B cell (primary cell): ENCODE measurements around the gene TLK1. TPM values are rescaled to one million over a fixed set of nuclear protein-coding genes. Genes with fewer than 3 reads are reported as not detected.

Source experiments
- ATAC-seq: fragments of 200-7000 bp; cut with Tn5 transposase; one replicate; pipeline ENCODE4 v1.10.0; 2021; ENCODE audit warnings: low read depth, mild to moderate bottlenecking, moderate number of reproducible peaks, moderate library complexity
- CTCF ChIA-PET: fragments of 350-600 bp; sonication (Branson Sonifier 250); formaldehyde crosslinking; loops from one replicate; lab custom pipeline; 2021; ENCODE audit warnings: antibody characterized with exemption, inconsistent platforms; lab: Charles Lee
- POLR2A ChIA-PET: fragments of 350-600 bp; sonication (Branson Sonifier 250); formaldehyde crosslinking; loops from one replicate; lab custom pipeline; 2021; ENCODE audit warnings: antibody characterized with exemption; lab: Charles Lee
- DNase-seq: peaks from one replicate; pipeline ENCODE4 v3.0.0; 2013
- H2AFZ ChIP-seq: 2 replicates; pipeline ENCODE4 v1.6.1; 2012; ENCODE audit warnings: mild to moderate bottlenecking, low read depth, low read length; ENCODE audit not compliant: insufficient read depth, poor library complexity, severe bottlenecking
- H3K27ac ChIP-seq, 2 donors: 1 replicate in 1 of 2; 2 replicates in 1 of 2; pipeline ENCODE4 v1.5.1; 2012 to 2013; ENCODE audit warnings: low read length in 2 of 2, mild to moderate bottlenecking in 2 of 2, moderate library complexity in 1 of 2
- H3K27me3 ChIP-seq, 4 experiments: fragments of 200-600 bp in 1 of 4; sonication (generic) in 1 of 4; replicated peaks in 1 of 4; 1 replicate in 2 of 4; 2 replicates in 2 of 4; pipeline versions ENCODE4 v1.6.1 to v1.7.0; 2013 to 2016; ENCODE audit warnings: low read length in 3 of 4, mild to moderate bottlenecking in 2 of 4, mixed read lengths in 1 of 4, moderate library complexity in 1 of 4; ENCODE audit not compliant: insufficient read depth in 4 of 4, control insufficient read depth in 3 of 4; ENCODE audit errors: control extremely low read depth in 1 of 4
- H3K36me3 ChIP-seq, 2 experiments: replicated peaks in 1 of 2; 1 replicate in 1 of 2; 2 replicates in 1 of 2; pipeline versions ENCODE4 v1.6.1 to v1.7.1; 2013; ENCODE audit warnings: low read length in 1 of 2; ENCODE audit not compliant: insufficient read depth in 2 of 2, control insufficient read depth in 1 of 2; ENCODE audit errors: control extremely low read depth in 1 of 2, extremely low read depth in 1 of 2
- H3K4me1 ChIP-seq, 2 donors: fragments of 200-600 bp in 1 of 2; sonication (generic) in 1 of 2; 1 replicate in 1 of 2; 2 replicates in 1 of 2; pipeline versions ENCODE4 v1.5.1 to v1.6.1; 2013 to 2017; ENCODE audit warnings: low read length in 2 of 2; ENCODE audit not compliant: control insufficient read depth in 2 of 2, insufficient read depth in 2 of 2
- H3K4me2 ChIP-seq: replicated peaks from 2 replicates; pipeline ENCODE3; 2012; ENCODE audit warnings: mild to moderate bottlenecking, low read depth, low read length; ENCODE audit not compliant: poor library complexity, severe bottlenecking
- H3K4me3 ChIP-seq, 5 experiments: fragments of 200-600 bp in 1 of 5; sonication (generic) in 1 of 5; 1 replicate in 3 of 5; 2 replicates in 2 of 5; pipeline versions ENCODE4 v1.5.1 to v1.7.0; 2011 to 2016; ENCODE audit warnings: low read length in 4 of 5, mild to moderate bottlenecking in 4 of 5, low read depth in 2 of 5, control low read depth in 1 of 5, moderate library complexity in 1 of 5; ENCODE audit not compliant: insufficient read depth in 1 of 5; ENCODE audit errors: control extremely low read depth in 1 of 5, extremely low read depth in 1 of 5
- H3K79me2 ChIP-seq: fragments of 200-600 bp; sonication (generic); one replicate; pipeline ENCODE4 v1.6.0; 2016; ENCODE audit warnings: low read length; ENCODE audit not compliant: control insufficient read depth, insufficient read depth
- H3K9ac ChIP-seq: fragments of 200-600 bp; sonication (generic); 2 replicates; pipeline ENCODE4 v1.6.1; 2017; ENCODE audit warnings: mild to moderate bottlenecking, low read length, moderate library complexity
- H3K9me3 ChIP-seq, 3 donors: one replicate each; pipeline versions ENCODE4 v1.6.1 to v1.7.1; 2013; ENCODE audit warnings: low read length in 2 of 3; ENCODE audit not compliant: control insufficient read depth in 2 of 3, insufficient read depth in 1 of 3; ENCODE audit errors: control extremely low read depth in 1 of 3
- H4K20me1 ChIP-seq: 2 replicates; pipeline ENCODE4 v1.6.0; 2012; ENCODE audit warnings: mild to moderate bottlenecking, low read length; ENCODE audit not compliant: insufficient read depth, control insufficient read depth, poor library complexity, severe bottlenecking
- H3K27ac Mint-ChIP-seq: one replicate; pipeline ENCODE4 v1.8.0; 2021; ENCODE audit warnings: mixed read lengths
- H3K27me3 Mint-ChIP-seq: one replicate; pipeline ENCODE4 v1.8.0; 2021; ENCODE audit warnings: mixed read lengths
- H3K4me1 Mint-ChIP-seq: one replicate; pipeline ENCODE4 v1.8.0; 2021; ENCODE audit warnings: mixed read lengths
- H3K4me3 Mint-ChIP-seq: one replicate; pipeline ENCODE4 v1.8.0; 2021; ENCODE audit warnings: mixed read lengths
- H3K9me3 Mint-ChIP-seq: one replicate; pipeline ENCODE4 v1.8.0; 2022; ENCODE audit warnings: mixed read lengths; ENCODE audit not compliant: insufficient read depth
- EZH2 ChIP-seq: IDR thresholded peaks from 2 replicates; pipeline ENCODE4 v1.6.1; 2012; ENCODE audit warnings: borderline replicate concordance, low read depth, mild to moderate bottlenecking, moderate library complexity, low read length; ENCODE audit not compliant: insufficient read depth, poor library complexity, severe bottlenecking
- WGBS: methylation state at CpG from one replicate; pipeline ENCODE4 v1.1.5; 2013; ENCODE audit warnings: missing lambda C conversion rate; ENCODE audit not compliant: insufficient coverage; 5-methylcytosine and 5-hydroxymethylcytosine counted together
- intact Hi-C: fragments of 100-400 bp; cut with micrococcal nuclease; formaldehyde crosslinking; loops from one replicate; pipeline ENCODE4 v1.10.0; 2022
- polyA plus RNA-seq: library from polyadenylated mRNA; depleted of rRNA; stranded (reverse); fragments of >200 nt; gene quantifications from 2 replicates; pipeline ENCODE4 v1.2.3, GENCODE V29; 2012
- total RNA-seq, 2 donors: library from RNA; stranded (reverse); fragments of 120-200 nt in 1 of 2; gene quantifications; 1 replicate in 1 of 2; 2 replicates in 1 of 2; pipeline versions ENCODE4 v1.2.3 to v1.2.4, GENCODE V29; 2013 to 2022
- TF ChIP-seq, protein P1 (sequence below): fragments of 200-600 bp; IDR thresholded peaks from one replicate; pipeline ENCODE4 v1.8.0; 2022; ENCODE audit warnings: antibody characterized with exemption, mild to moderate bottlenecking

The TLK1 gene
- total and polyA plus RNA-seq, 2 donors (not counting 1 experiment from before 2014, with no cell fraction given), result 13.8 to 186 TPM

DNA sequence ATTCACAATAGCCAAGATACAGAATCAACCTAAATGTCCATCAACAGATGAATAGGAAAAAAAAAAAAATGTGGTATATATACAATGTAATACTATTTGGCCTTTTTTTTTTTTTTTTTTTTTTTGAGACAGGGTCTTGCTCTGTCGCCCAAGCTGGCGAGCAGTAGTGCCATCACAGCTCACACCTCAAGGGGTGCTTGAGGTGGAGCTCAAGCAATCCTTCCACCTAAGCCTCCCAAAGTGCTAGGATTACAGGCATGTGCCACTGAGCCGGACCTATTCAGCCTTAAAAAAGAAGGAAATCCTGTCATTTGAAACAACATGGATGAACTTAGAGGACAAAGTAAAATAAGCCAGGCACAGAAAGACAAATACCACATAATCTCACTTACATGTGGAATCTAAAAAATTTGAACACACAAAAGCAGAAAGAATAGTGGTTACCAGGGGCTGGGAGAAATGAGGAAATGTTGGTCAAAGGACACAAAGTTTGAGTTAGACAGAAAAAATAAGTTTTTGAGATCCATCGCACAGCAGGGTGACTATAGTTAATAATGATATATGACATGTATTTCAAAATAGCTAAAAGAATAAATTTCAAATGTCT, 26.0 kb downstream of the TLK1 start:
- ATAC-seq (no peak), DNase-seq (no peak)
- H3K4me2 ChIP-seq, result no peak overlapping the region
- CTCF ChIA-PET, result interaction anchor here (0.9 to 1.0 kb wide), 2 partner anchors 60 to 71 kb away, joined by 3 to 4 read pairs; no protein-coding TSS in a partner anchor
- WGBS, result 79% methylated on average over 2 of the region's 4 CpGs
- no peaks in the 10 kb centered on the region for H3K27me3 Mint-ChIP-seq
- intact Hi-C loops, result no loop called here
- no peaks in the 10 kb centered on the region for H3K27me3 ChIP-seq
- H3K9me3 ChIP-seq, result no peaks in the 10 kb centered on the region
- peaks cover 65% of the 10 kb centered on the region for H3K4me1 Mint-ChIP-seq
- H3K27ac ChIP-seq, result no peak overlapping the region
- peaks cover 0 to 1% of the 10 kb centered on the region in 2 experiments for H3K36me3 ChIP-seq
- peaks cover 17 to 26% of the 10 kb centered on the region in 2 donors for H3K4me1 ChIP-seq
- POLR2A ChIA-PET, result no interaction called here
- H3K9ac ChIP-seq, result no peak overlapping the region
- no peak overlapping the region for H3K27ac Mint-ChIP-seq
- H3K4me3 Mint-ChIP-seq, result peak overlapping the region; percentile 18
- H2AFZ ChIP-seq, result no peak overlapping the region
- TF ChIP-seq EZH2, result no peak
- TF ChIP-seq, protein P1, sequence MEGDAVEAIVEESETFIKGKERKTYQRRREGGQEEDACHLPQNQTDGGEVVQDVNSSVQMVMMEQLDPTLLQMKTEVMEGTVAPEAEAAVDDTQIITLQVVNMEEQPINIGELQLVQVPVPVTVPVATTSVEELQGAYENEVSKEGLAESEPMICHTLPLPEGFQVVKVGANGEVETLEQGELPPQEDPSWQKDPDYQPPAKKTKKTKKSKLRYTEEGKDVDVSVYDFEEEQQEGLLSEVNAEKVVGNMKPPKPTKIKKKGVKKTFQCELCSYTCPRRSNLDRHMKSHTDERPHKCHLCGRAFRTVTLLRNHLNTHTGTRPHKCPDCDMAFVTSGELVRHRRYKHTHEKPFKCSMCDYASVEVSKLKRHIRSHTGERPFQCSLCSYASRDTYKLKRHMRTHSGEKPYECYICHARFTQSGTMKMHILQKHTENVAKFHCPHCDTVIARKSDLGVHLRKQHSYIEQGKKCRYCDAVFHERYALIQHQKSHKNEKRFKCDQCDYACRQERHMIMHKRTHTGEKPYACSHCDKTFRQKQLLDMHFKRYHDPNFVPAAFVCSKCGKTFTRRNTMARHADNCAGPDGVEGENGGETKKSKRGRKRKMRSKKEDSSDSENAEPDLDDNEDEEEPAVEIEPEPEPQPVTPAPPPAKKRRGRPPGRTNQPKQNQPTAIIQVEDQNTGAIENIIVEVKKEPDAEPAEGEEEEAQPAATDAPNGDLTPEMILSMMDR, result no peak
- H3K4me3 ChIP-seq, result no peak overlapping the region
- peaks cover 95% of the 10 kb centered on the region for H4K20me1 ChIP-seq
- H3K9me3 Mint-ChIP-seq, result no peaks in the 10 kb centered on the region
- peaks cover 98% of the 10 kb centered on the region for H3K79me2 ChIP-seq

DNA sequence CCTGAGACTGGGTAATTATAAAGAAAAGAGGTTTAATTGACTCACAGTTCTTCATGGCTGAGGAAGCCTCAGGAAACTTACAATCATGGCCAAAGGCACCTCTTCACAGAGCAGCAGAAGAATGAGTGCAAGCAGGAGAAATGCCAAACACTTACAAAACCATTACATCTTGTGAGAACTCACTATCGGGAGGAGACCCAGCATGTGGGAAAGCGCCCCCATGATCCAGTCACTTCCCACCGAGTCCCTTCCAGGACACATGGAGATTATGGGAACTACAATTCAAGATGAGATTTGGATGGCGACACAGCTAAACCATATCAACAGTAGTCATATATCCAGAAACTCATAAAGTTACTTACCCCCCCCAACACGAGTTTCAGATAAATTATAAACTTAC, 28.6 kb downstream of the TLK1 start:
- Mint-ChIP-seq H3K4me3 (no peak overlapping the region), H3K27me3 (no peaks in the 10 kb centered on the region), H3K4me1 (peaks cover 73% of the 10 kb centered on the region), H3K9me3 (no peaks in the 10 kb centered on the region), H3K27ac (no peak overlapping the region)
- WGBS, result no CpG with 5 or more reads among the region's 5 CpGs
- Histone ChIP-seq H3K9me3 (no peaks in the 10 kb centered on the region), H3K27ac (no peak overlapping the region), H3K79me2 (peaks cover 100% of the 10 kb centered on the region), H2AFZ (no peak overlapping the region), H4K20me1 (peaks cover 89% of the 10 kb centered on the region), H3K27me3 (no peaks in the 10 kb centered on the region), H3K4me3 (no peak overlapping the region), H3K9ac (no peak overlapping the region), H3K4me2 (no peak overlapping the region), H3K36me3 (no peaks in the 10 kb centered on the region), H3K4me1 (peaks cover 21 to 40% of the 10 kb centered on the region in 2 donors)
- TF ChIP-seq, protein P1, result no peak
- no peak for TF ChIP-seq EZH2
- ATAC-seq (no peak), DNase-seq (no peak)
- intact Hi-C loops, result no loop called here
- ChIA-PET CTCF (interaction anchor here (1.8 kb wide), 1 partner anchor 284 kb away, joined by 8 read pairs; no protein-coding TSS in a partner anchor), POLR2A (no interaction called here)
